Suppressor macrophage (primary cell): ENCODE data around the gene PDSS2.
A peak's percentile ranks its signal among the peaks of the same experiment; 100 is the strongest.

ENCODE experiments used
- DNase-seq, 4 experiments: peaks; one replicate each; pipeline ENCODE4 v3.0.0-alpha.2; 2020 to 2022

The PDSS2 gene

GRCh38 chr6:107357842-107358241 lies 101.5 kb downstream of the PDSS2 start:
- no peak for DNase-seq

GRCh38 chr6:107357031-107357430 lies 102.3 kb downstream of the PDSS2 start:
- no peak for DNase-seq

- no peak for DNase-seq
Observed at GRCh38 chr6:107355659-107356058, 103.7 kb downstream of the PDSS2 start.

GRCh38 chr6:107354451-107354850 lies 104.9 kb downstream of the PDSS2 start:
- no peak for DNase-seq

GRCh38 chr6:107353773-107354382 lies 105.5 kb downstream of the PDSS2 start:
- no peak for DNase-seq

- no peak for DNase-seq
Observed at GRCh38 chr6:107348224-107348623, 111.1 kb downstream of the PDSS2 start.

GRCh38 chr6:107345393-107345792 lies 114.0 kb downstream of the PDSS2 start:
- peak in 2 of 4 experiments; percentile 47 to 50 for DNase-seq

GRCh38 chr6:107344981-107345380 lies 114.4 kb downstream of the PDSS2 start:
- DNase-seq: no peak

GRCh38 chr6:107344383-107344782 lies 115.0 kb downstream of the PDSS2 start:
- DNase-seq: no peak

GRCh38 chr6:107342144-107342543 lies 117.2 kb downstream of the PDSS2 start:
- DNase-seq: peak; percentile 2 to 42 (median 16)

GRCh38 chr6:107340881-107341280 lies 118.5 kb downstream of the PDSS2 start:
- DNase-seq: no peak

GRCh38 chr6:107337191-107337741 lies 122.1 kb downstream of the PDSS2 start:
- DNase-seq: no peak

GRCh38 chr6:107334026-107334425 lies 125.3 kb downstream of the PDSS2 start:
- DNase-seq: no peak

GRCh38 chr6:107333491-107333890 lies 125.9 kb downstream of the PDSS2 start:
- DNase-seq: no peak

GRCh38 chr6:107331409-107332386 lies 127.7 kb downstream of the PDSS2 start:
- DNase-seq: no peak

GRCh38 chr6:107330168-107330567 lies 129.2 kb downstream of the PDSS2 start:
- no peak for DNase-seq

GRCh38 chr6:107329063-107329860 lies 130.1 kb downstream of the PDSS2 start:
- no peak for DNase-seq

- DNase-seq: no peak
Observed at GRCh38 chr6:107328081-107328480, 131.3 kb downstream of the PDSS2 start.

- no peak for DNase-seq
Observed at GRCh38 chr6:107323133-107323785, 136.1 kb downstream of the PDSS2 start.

GRCh38 chr6:107321793-107322192 lies 137.6 kb downstream of the PDSS2 start:
- no peak for DNase-seq

- DNase-seq: no peak
Observed at GRCh38 chr6:107319906-107320530, 139.3 kb downstream of the PDSS2 start.
